Left lung (tissue), 10 donors: ENCODE results near the gene SKIC8. TPM values are rescaled to one million over a fixed set of nuclear protein-coding genes. Genes with fewer than 3 reads are reported as not detected.

Experiments used
- ATAC-seq: fragments of 200-7000 bp; cut with Tn5 transposase; one replicate; pipeline ENCODE4 v1.9.1; 2020; ENCODE audit warnings: moderate library complexity
- DNase-seq, 4 donors: peaks; one replicate each; pipeline ENCODE4 v3.0.0-alpha.2; 2013 to 2020
- H3K27ac ChIP-seq, 2 donors: fragments of 200-600 bp; sonication (generic) in 1 of 2; one replicate each; pipeline versions ENCODE4 v1.5.0 to v1.8.0; 2020 to 2021
- H3K27me3 ChIP-seq, 2 donors: fragments of 200-600 bp; sonication (generic) in 1 of 2; one replicate each; pipeline versions ENCODE4 v1.5.0 to v1.8.0; 2020 to 2021
- H3K36me3 ChIP-seq, 2 donors: fragments of 200-600 bp; sonication (generic) in 1 of 2; one replicate each; pipeline versions ENCODE4 v1.5.0 to v1.8.0; 2020 to 2021
- H3K4me1 ChIP-seq, 2 donors: fragments of 200-600 bp; one replicate each; pipeline ENCODE4 v1.8.0; 2021
- H3K4me3 ChIP-seq, 2 donors: fragments of 200-600 bp; sonication (generic) in 1 of 2; one replicate each; pipeline versions ENCODE4 v1.5.0 to v1.8.0; 2020 to 2021; ENCODE audit warnings: mild to moderate bottlenecking in 1 of 2
- H3K9me3 ChIP-seq, 2 donors: fragments of 200-600 bp; sonication (generic) in 1 of 2; one replicate each; pipeline versions ENCODE4 v1.5.0 to v1.8.0; 2020 to 2021
- intact Hi-C, 2 donors: fragments of 100-400 bp; cut with DNase I; formaldehyde crosslinking; loops; one replicate each; pipeline versions ENCODE4 v1.11.2 to v1.14.2; 2022
- polyA plus RNA-seq, 6 donors: library from polyadenylated mRNA; unstranded; fragments of 120-200 nt; gene quantifications; one replicate each; pipeline ENCODE4 v1.2.1, GENCODE V29; 2013; ENCODE audit not compliant: insufficient read length in 6 of 6
- total RNA-seq, 2 donors: library from RNA; stranded (reverse); fragmentation: NEBNext Ultra II Directional; extraction: Animal tissue kit (Norgen Biotek cat#: 25700); gene quantifications; one replicate each; pipeline ENCODE4 v1.2.1, GENCODE V29; 2021
- TF ChIP-seq, protein P1 (sequence below), 2 donors: fragments of 200-600 bp; sonication (generic) in 1 of 2; IDR thresholded peaks; one replicate each; pipeline versions ENCODE4 v1.5.0 to v1.8.0; 2021; ENCODE audit warnings: antibody characterized with exemption in 2 of 2
- donor health status: DM: no; HTN: yes; CAD: no.
- donor health status: DM: no; HTN: no; CAD: no.

SKIC8 gene
- total and polyA plus RNA-seq, 8 donors, result 36.1 to 122 (median 108) TPM

DNA sequence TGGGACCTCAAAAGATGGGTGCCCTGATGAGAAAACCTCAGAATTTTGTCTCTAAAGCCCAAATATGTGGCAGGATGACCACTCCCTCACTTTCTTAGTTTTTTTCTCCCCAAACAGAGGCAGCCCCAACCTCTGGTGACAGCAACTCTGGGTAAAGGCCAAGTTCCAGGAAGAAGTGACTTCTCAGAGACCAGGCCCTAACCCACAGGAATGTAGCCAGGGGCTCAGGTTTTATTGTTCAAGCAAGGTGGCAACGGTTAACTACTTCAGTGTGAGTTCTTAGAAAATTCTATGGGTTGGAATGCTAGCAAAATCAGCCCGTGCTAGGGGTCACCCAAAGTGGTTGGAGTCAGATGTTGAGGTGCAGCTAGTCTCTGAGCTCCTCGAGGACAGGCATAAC is 40.2 kb downstream of the SKIC8 start:
- intact Hi-C loops, result no loop called here
- H3K9me3 ChIP-seq, result no peaks in the 10 kb centered on the region
- H3K4me1 ChIP-seq, result no peaks in the 10 kb centered on the region
- TF ChIP-seq, protein P1, sequence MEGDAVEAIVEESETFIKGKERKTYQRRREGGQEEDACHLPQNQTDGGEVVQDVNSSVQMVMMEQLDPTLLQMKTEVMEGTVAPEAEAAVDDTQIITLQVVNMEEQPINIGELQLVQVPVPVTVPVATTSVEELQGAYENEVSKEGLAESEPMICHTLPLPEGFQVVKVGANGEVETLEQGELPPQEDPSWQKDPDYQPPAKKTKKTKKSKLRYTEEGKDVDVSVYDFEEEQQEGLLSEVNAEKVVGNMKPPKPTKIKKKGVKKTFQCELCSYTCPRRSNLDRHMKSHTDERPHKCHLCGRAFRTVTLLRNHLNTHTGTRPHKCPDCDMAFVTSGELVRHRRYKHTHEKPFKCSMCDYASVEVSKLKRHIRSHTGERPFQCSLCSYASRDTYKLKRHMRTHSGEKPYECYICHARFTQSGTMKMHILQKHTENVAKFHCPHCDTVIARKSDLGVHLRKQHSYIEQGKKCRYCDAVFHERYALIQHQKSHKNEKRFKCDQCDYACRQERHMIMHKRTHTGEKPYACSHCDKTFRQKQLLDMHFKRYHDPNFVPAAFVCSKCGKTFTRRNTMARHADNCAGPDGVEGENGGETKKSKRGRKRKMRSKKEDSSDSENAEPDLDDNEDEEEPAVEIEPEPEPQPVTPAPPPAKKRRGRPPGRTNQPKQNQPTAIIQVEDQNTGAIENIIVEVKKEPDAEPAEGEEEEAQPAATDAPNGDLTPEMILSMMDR (IDR thresholded peaks at IDR 0.05), result no peak
- ATAC-seq (no peak), DNase-seq (no peak)
- H3K27ac ChIP-seq, result no peak overlapping the region
- no peaks in the 10 kb centered on the region for H3K36me3 ChIP-seq
- no peaks in the 10 kb centered on the region for H3K27me3 ChIP-seq
- no peak overlapping the region for H3K4me3 ChIP-seq

DNA sequence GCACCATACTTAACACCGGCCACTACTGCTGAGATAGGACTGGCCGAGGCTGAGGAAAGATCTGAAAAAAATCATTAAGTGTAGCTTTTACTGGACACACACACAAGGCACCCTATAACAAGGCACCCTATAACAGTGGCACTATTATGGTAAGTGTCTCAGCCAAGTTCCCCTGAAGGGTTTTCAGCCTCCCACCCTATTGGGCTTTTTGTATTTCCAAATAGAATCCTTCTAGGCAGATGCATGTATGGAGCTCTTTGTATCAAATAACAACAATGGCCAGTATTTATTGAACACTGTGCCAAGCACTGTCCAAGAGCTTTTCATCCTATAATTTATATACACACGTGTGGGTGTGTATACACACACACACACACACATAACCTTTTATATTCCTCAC is 41.7 kb downstream of the SKIC8 start:
- Histone ChIP-seq H3K36me3 (no peaks in the 10 kb centered on the region), H3K27me3 (no peaks in the 10 kb centered on the region), H3K27ac (no peak overlapping the region), H3K4me1 (no peaks in the 10 kb centered on the region), H3K4me3 (no peak overlapping the region), H3K9me3 (no peaks in the 10 kb centered on the region)
- TF ChIP-seq, protein P1 (IDR thresholded peaks at IDR 0.05), result no peak
- intact Hi-C loops, result no loop called here
- ATAC-seq (no peak), DNase-seq (no peak)

DNA sequence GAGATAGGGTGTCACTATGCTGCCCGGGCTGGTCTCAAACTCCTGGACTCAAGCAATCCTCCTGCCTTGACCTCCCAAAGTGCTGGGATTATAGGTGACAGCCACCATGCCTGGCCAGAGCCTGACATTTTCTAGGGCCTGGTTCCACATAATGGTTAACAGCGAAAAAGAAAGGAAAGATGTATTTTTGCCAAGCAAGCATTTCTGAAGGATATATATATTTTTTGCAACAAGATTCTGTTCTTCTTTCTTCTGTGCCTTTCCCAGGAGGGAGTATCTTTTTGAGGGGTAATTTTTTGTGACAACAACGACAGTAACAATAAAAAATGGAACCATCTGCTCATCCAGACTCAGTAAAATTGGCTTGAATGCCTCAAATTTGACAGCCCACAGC is 43.4 kb downstream of the SKIC8 start:
- Histone ChIP-seq H3K27me3 (no peaks in the 10 kb centered on the region), H3K9me3 (no peaks in the 10 kb centered on the region), H3K27ac (no peak overlapping the region), H3K4me1 (no peaks in the 10 kb centered on the region), H3K4me3 (no peak overlapping the region), H3K36me3 (no peaks in the 10 kb centered on the region)
- DNase-seq (no peak), ATAC-seq (no peak)
- intact Hi-C loops, result no loop called here
- TF ChIP-seq, protein P1 (IDR thresholded peaks at IDR 0.05), result no peak

DNA sequence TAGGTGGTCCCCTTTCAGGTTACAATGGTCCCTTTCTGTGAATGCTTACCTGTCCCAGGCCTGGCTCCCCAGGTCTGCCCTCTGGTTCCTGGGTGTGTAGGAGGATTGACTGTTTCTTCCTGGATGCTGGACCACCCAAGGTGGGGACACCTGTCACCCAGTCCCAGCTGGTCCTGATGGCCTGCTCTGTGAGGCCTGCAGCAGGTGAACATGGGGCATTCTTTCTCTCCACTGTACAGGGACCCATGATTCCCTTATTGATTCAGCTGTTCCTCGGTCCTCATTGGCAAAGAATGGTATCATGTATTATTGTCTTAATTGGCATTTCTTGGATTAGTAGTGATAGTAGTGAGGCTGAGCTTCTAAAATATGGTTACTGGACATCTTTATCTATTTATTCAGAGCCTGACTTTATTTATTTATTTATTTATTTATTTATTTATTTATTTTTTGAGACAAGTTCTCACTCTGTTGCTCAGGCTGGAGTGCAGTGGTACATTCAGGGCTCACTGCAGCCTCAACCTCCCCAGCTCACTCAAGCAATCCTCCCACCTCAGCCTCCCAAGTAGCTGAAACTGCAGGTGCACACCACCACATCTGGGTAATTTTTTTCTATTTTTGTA is 43.9 kb downstream of the SKIC8 start:
- H3K4me1 ChIP-seq, result no peaks in the 10 kb centered on the region
- H3K27ac ChIP-seq, result no peak overlapping the region
- TF ChIP-seq, protein P1 (IDR thresholded peaks at IDR 0.05), result no peak
- no peak overlapping the region for H3K4me3 ChIP-seq
- intact Hi-C loops, result no loop called here
- no peak for ATAC-seq
- H3K36me3 ChIP-seq, result no peaks in the 10 kb centered on the region
- no peak for DNase-seq
- no peaks in the 10 kb centered on the region for H3K9me3 ChIP-seq
- no peaks in the 10 kb centered on the region for H3K27me3 ChIP-seq

DNA sequence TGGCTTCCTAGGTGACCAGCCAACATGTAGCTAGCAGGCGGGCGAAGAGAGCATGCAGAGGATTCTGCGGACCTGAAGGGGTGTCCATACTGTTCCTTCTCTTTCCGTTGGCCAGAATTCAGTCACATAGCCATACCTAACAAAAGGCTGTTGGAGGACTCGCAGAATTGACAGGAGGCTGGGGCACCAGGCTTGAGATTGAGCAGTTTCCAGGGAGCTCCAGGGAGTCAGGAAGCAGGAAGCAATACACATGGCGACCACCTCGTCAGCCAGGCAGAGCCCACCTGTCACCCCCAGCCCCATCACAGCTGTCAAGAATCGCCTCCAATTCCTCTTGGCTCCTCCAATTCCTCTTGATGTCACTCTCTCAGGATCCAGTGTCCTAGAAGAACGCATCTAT is 48.3 kb downstream of the SKIC8 start:
- ATAC-seq, result no peak
- Histone ChIP-seq H3K36me3 (no peaks in the 10 kb centered on the region), H3K27ac (no peak overlapping the region), H3K9me3 (no peaks in the 10 kb centered on the region), H3K4me3 (no peak overlapping the region), H3K27me3 (no peaks in the 10 kb centered on the region), H3K4me1 (no peaks in the 10 kb centered on the region)
- no peak for DNase-seq
- intact Hi-C loops, result no loop called here
- TF ChIP-seq, protein P1 (IDR thresholded peaks at IDR 0.05), result no peak
